DOHH2 (cell line): ENCODE measurements around the gene GREB1.

ENCODE experiments used
- CTCF ChIP-seq: fragments of 200-600 bp; sonication (generic); IDR thresholded peaks from one replicate; pipeline ENCODE4 v1.5.1; 2014; ENCODE audit warnings: antibody characterized with exemption, mild to moderate bottlenecking, low read depth, low read length; ENCODE audit not compliant: poor library complexity, severe bottlenecking
- EZH2phosphoT487 ChIP-seq: fragments of 200-600 bp; sonication (generic); IDR thresholded peaks from 2 replicates; pipeline ENCODE4 v1.6.1; 2017; ENCODE audit warnings: borderline replicate concordance, mild to moderate bottlenecking, antibody characterized with exemption, low read length, moderate library complexity, mixed read lengths

DNA sequence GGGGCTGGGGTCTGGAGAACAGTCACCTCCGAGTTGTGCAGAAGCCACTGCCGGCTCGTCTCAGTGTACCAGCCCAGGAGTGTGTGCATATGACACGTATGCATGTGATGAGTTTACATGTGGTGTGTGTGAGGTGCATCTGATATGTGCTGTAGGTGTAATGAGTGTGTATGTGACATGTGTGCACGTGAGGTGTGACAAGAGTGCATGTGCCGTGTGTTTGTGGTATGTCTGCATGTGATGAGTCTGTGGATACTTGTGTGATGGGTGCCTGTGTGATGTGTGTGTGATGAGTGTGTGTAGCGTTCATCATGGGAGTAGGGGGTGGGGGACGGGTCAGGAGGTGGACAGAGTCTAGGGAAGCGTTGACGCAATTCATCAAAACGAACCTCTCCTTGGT lies 123.3 kb downstream of the GREB1 start:
- TF ChIP-seq CTCF (no peak), EZH2phosphoT487 (no peak)
